Hepatocyte (in vitro differentiated cells): ENCODE results near the gene SLC37A1. TPM values are rescaled to one million over a fixed set of nuclear protein-coding genes. Genes with fewer than 3 reads are reported as not detected.
"Not testable (repeated sequence)": the region's sequence is repeated elsewhere in the genome, so short reads cannot be mapped to it uniquely, and the experiment has no call there.

ENCODE experiments used
- DNase-seq: peaks from one replicate; pipeline ENCODE4 v3.0.0-alpha.2; 2016; ENCODE audit warnings: low spot score
- H2AFZ ChIP-seq: fragments of 200-600 bp; sonication (generic); 2 replicates; pipeline ENCODE4 v1.6.0; 2016; ENCODE audit warnings: antibody characterized with exemption, mild to moderate bottlenecking
- H3K27ac ChIP-seq: fragments of 200-600 bp; sonication (generic); 2 replicates; pipeline ENCODE4 v1.5.1; 2016; ENCODE audit warnings: mild to moderate bottlenecking
- H3K27me3 ChIP-seq: fragments of 200-600 bp; sonication (generic); 2 replicates; pipeline ENCODE4 v1.6.1; 2016
- H3K36me3 ChIP-seq: fragments of 200-600 bp; sonication (generic); replicated peaks from 2 replicates; pipeline ENCODE4 v1.5.1; 2016; ENCODE audit warnings: low read depth; ENCODE audit not compliant: insufficient read depth
- H3K4me1 ChIP-seq: fragments of 200-600 bp; sonication (generic); 2 replicates; pipeline ENCODE4 v1.5.1; 2016; ENCODE audit warnings: mild to moderate bottlenecking, moderate library complexity; ENCODE audit not compliant: insufficient read depth
- H3K4me2 ChIP-seq: fragments of 200-600 bp; sonication (generic); 2 replicates; pipeline ENCODE4 v1.6.0; 2016
- H3K4me3 ChIP-seq: fragments of 200-600 bp; sonication (generic); 2 replicates; pipeline ENCODE4 v1.5.1; 2016; ENCODE audit warnings: mild to moderate bottlenecking
- H3K79me2 ChIP-seq: fragments of 200-600 bp; sonication (generic); 2 replicates; pipeline ENCODE4 v1.6.0; 2017; ENCODE audit warnings: mild to moderate bottlenecking
- H3K9me2 ChIP-seq: fragments of 200-600 bp; sonication (generic); replicated peaks from 2 replicates; pipeline ENCODE4 v1.6.0; 2017; ENCODE audit warnings: mild to moderate bottlenecking; ENCODE audit not compliant: insufficient read depth
- H3K9me3 ChIP-seq: fragments of 200-600 bp; sonication (generic); 2 replicates; pipeline ENCODE4 v1.5.1; 2016; ENCODE audit warnings: low read depth, mild to moderate bottlenecking
- H4K20me1 ChIP-seq: fragments of 200-600 bp; sonication (generic); 2 replicates; pipeline ENCODE4 v1.6.0; 2016; ENCODE audit warnings: mild to moderate bottlenecking; ENCODE audit not compliant: insufficient read depth, poor library complexity, severe bottlenecking
- CTCF ChIP-seq: fragments of 200-600 bp; sonication (generic); IDR thresholded peaks from 2 replicates; pipeline ENCODE4 v1.5.1; 2016; ENCODE audit warnings: antibody characterized with exemption, mild to moderate bottlenecking; ENCODE audit not compliant: poor library complexity
- EZH2 ChIP-seq: fragments of 200-600 bp; sonication (generic); IDR thresholded peaks from 2 replicates; pipeline ENCODE4 v1.6.1; 2016; ENCODE audit warnings: antibody characterized with exemption, mild to moderate bottlenecking, borderline replicate concordance
- EZH2phosphoT487 ChIP-seq: fragments of 200-600 bp; sonication (generic); IDR thresholded peaks from one replicate; pipeline ENCODE4 v1.6.1; 2018; ENCODE audit warnings: antibody characterized with exemption, mild to moderate bottlenecking, low read depth, moderate library complexity; ENCODE audit not compliant: unreplicated experiment, severe bottlenecking
- WGBS: methylation state at CpG from one replicate; pipeline ENCODE4 v1.1.6; 2016; ENCODE audit warnings: low lambda C conversion rate; ENCODE audit errors: missing lambda C conversion rate; 5-methylcytosine and 5-hydroxymethylcytosine counted together
- polyA plus RNA-seq: library from polyadenylated mRNA; unstranded; fragments of >200 nt; fragmentation: Nextera tagmentation; extraction: Ambion mirVana; gene quantifications from 2 replicates; pipeline ENCODE4 v1.2.1, GENCODE V29; 2016
- total RNA-seq: library from RNA; depleted of rRNA; stranded (reverse); fragments of >200 nt; gene quantifications from 2 replicates; pipeline ENCODE4 v1.2.3, GENCODE V29; 2014

Gene SLC37A1
- total and polyA plus RNA-seq, 2 experiments from 2014 or later: 17.9 to 18.5 TPM

DNA sequence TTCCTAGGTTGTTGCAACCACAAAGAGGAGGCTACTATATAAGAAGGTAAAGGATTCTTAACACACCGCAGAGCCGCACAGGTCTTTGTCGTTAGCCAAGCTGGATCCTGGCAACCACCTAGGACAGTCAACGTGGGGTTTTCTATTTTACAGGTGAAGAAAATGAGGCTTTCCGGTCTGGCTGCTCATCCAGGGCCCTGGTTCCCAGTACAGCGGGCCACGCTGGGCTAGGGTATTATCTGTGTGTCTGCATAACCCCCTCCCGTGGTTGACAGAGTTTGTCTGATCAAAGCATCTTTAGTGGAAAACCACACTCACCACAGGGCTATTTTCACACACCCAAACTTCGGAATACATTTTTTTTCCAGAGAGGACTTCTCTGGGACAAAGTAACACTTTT, 100.7 kb downstream of the SLC37A1 start:
- Histone ChIP-seq H3K79me2 (no peaks in the 10 kb centered on the region), H3K4me2 (peak overlapping the region; percentile 43), H3K9me2 (no peaks in the 10 kb centered on the region), H2AFZ (no peak overlapping the region), H3K36me3 (no peaks in the 10 kb centered on the region), H3K27ac (peak overlapping the region; percentile 49), H3K4me1 (no peaks in the 10 kb centered on the region), H3K9me3 (no peaks in the 10 kb centered on the region), H3K27me3 (no peaks in the 10 kb centered on the region), H3K4me3 (no peak overlapping the region), H4K20me1 (no peaks in the 10 kb centered on the region)
- TF ChIP-seq CTCF (no peak), EZH2phosphoT487 (no peak), EZH2 (no peak)
- no peak for DNase-seq
- WGBS: 75% methylated on average over 9 of the region's 9 CpGs

DNA sequence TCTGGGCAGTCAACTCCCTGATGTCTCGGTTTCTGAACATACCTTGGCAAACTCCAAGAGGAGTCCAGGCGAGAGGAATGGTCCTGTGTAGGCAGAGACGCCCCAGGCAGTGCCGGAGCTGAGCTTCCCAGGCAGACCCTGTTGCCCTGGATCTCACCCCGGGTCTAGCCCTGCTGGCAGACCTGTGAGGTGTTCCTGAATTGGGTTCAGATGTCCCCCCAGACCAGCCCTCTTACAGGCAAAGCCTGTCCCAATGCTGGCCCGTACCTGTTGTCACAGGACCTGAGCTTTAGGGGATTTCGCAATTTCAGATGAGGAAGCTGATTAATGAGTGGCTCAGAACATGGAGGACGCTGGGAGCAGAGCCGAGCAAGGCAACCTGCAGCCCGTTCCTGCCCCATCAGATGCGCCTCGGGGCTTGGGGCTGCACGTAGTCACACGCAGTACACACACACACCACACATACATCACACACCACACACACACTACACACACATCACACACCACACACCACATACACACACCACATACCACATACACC, 101.2 kb downstream of the SLC37A1 start:
- WGBS: 43% methylated on average over 14 of the region's 14 CpGs
- peak overlapping the region; percentile 49 for H3K27ac ChIP-seq

GRCh38 chr21:42615377-42615776, 101.7 kb downstream of the SLC37A1 start:
- no CpG with 5 or more reads among the region's 5 CpGs for WGBS

More for the DNA sequence above, 101.2 kb downstream of the SLC37A1 start:
- Histone ChIP-seq H3K9me2 (no peaks in the 10 kb centered on the region), H3K27me3 (no peaks in the 10 kb centered on the region), H3K4me2 (peak overlapping the region; percentile 43), H3K4me3 (no peak overlapping the region), H3K79me2 (no peaks in the 10 kb centered on the region), H2AFZ (no peak overlapping the region), H3K9me3 (no peaks in the 10 kb centered on the region), H3K4me1 (no peaks in the 10 kb centered on the region), H3K36me3 (no peaks in the 10 kb centered on the region), H4K20me1 (no peaks in the 10 kb centered on the region)
- DNase-seq: peak; percentile 68
- no peak for TF ChIP-seq CTCF
- no peak for TF ChIP-seq EZH2
- TF ChIP-seq EZH2phosphoT487: no peak

DNA sequence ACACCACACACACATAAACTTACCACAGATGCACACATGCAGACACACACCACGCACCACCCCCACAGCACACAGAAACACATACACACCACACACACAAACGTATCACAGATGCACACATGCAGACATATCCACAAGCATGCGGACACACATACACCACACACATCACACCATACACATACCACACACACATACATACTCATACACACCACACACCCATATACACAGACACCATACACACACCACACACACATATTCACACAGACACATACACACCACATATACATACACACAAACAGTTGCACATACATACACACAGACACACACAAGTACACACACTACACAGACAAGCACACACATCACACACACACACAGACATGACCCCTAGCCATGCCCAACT, 102.3 kb downstream of the SLC37A1 start:
- DNase-seq: no peak
- no peak overlapping the region for H2AFZ ChIP-seq
- H3K4me1 ChIP-seq: no peaks in the 10 kb centered on the region
- H3K9me2 ChIP-seq: no peaks in the 10 kb centered on the region
- H3K79me2 ChIP-seq: no peaks in the 10 kb centered on the region
- no peaks in the 10 kb centered on the region for H4K20me1 ChIP-seq
- no peaks in the 10 kb centered on the region for H3K9me3 ChIP-seq
- no peak overlapping the region for H3K27ac ChIP-seq
- H3K27me3 ChIP-seq: no peaks in the 10 kb centered on the region
- peak overlapping the region; percentile 68 for H3K4me2 ChIP-seq
- no peak overlapping the region for H3K4me3 ChIP-seq
- H3K36me3 ChIP-seq: no peaks in the 10 kb centered on the region
- TF ChIP-seq EZH2 (no peak), CTCF (no peak), EZH2phosphoT487 (no peak)
- WGBS: 64% methylated on average over 3 of the region's 3 CpGs

More at GRCh38 chr21:42615377-42615776, 101.7 kb downstream of the SLC37A1 start:
- not testable (repeated sequence) for DNase-seq, H3K4me3 ChIP-seq, H2AFZ ChIP-seq, H3K27ac ChIP-seq, H4K20me1 ChIP-seq, H3K79me2 ChIP-seq, H3K9me2 ChIP-seq, H3K4me2 ChIP-seq, H3K4me1 ChIP-seq, H3K36me3 ChIP-seq, H3K27me3 ChIP-seq, H3K9me3 ChIP-seq
